Measurements from ENCODE around the gene MSI1.

The MSI1 gene

GRCh38 chr12:120317224-120318105, 51.5 kb downstream of the MSI1 start:
- DNase-seq = peak; percentile 100

GRCh38 chr12:120316798-120317223, 52.2 kb downstream of the MSI1 start:
- no peak for DNase-seq

- no peak for DNase-seq
These were observed 54.7 kb downstream of the MSI1 start for GRCh38 chr12:120314220-120314619.

GRCh38 chr12:120301962-120302815, 66.8 kb downstream of the MSI1 start, which contains the start of gene SIRT4:
Gene SIRT4, plus strand, starts transcription at chr12:120302321. Its CDS starts 1,241 bp downstream, at chr12:120303562.
- peak; percentile 85 for DNase-seq

- DNase-seq = peak; percentile 87
These were observed 76.1 kb downstream of the MSI1 start, which contains the start of gene RNU4-1 for GRCh38 chr12:120292661-120293531. Gene RNU4-1, minus strand, starts transcription at chr12:120293237.

- DNase-seq = no peak
These were observed 76.6 kb downstream of the MSI1 start for GRCh38 chr12:120292411-120292660.

All from stimulated activated CD4-positive, alpha-beta T cell treated with anti-CD3 and anti-CD28 coated beads, Interleukin-1b, Interleukin-23, amount 100 ng/mL, for 48 hours (primary cell).